Right renal cortex interstitium (tissue), 3 donors: ENCODE data around the gene ISX. TPM values are rescaled to one million over a fixed set of nuclear protein-coding genes. Genes with fewer than 3 reads are reported as not detected.

Experiments
- DNase-seq, 3 donors: peaks; one replicate each; pipeline ENCODE4 v3.0.0-alpha.2; 2013; ENCODE audit warnings: low read depth in 3 of 3, low spot score in 2 of 3
- polyA plus RNA-seq, 3 donors: library from polyadenylated mRNA; unstranded; fragments of 120-200 nt; gene quantifications; one replicate each; pipeline ENCODE4 v1.2.1, GENCODE V29; 2013; ENCODE audit not compliant: insufficient read length in 3 of 3

Gene ISX
- polyA plus RNA-seq, 3 donors, result 0.18 to 0.33 (median 0.31) TPM

DNA sequence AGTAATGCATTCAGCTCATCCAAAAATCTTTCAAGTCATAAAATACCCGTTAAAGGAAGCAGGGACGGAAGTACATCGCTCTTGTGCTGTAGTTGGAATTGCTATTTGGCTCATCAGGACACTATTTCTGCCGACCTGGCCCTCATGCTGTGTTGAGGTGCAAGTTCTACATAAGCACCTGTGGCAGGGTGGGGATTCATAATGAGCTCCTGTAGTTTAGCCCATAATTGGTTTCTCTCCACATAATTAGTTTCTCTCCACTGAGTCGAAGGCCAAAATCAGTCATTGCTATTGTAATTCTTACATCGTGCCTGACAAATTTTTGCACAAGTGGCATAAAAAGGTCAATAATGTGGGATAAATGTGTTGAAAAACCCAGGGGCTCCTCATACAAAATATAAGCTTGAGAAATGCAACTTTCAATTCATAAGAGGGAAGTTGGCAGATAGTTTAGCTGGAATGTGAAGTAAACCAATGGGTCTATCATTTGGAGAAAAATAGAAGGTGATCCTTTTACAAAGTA lies 14.9 kb upstream of the ISX start:
- DNase-seq, result no peak

DNA sequence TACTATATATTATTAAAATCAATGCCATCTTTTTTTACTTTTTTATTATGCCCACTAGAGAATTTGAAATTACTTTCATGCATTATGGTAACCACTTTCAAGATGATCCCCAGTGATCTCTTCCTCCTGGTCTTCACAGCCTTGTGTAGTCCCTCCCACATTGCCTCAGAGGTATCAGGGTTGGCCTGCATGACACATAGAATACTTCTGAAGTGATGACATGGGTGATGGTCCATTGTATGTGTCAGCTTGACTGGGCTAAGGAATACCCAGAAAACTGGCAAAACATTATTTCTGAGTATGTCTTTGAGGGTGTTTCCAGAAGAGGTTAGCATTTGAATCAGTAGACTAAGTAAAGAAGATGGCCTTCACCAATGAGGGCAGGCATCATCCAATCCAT lies 14.2 kb upstream of the ISX start:
- no peak for DNase-seq

DNA sequence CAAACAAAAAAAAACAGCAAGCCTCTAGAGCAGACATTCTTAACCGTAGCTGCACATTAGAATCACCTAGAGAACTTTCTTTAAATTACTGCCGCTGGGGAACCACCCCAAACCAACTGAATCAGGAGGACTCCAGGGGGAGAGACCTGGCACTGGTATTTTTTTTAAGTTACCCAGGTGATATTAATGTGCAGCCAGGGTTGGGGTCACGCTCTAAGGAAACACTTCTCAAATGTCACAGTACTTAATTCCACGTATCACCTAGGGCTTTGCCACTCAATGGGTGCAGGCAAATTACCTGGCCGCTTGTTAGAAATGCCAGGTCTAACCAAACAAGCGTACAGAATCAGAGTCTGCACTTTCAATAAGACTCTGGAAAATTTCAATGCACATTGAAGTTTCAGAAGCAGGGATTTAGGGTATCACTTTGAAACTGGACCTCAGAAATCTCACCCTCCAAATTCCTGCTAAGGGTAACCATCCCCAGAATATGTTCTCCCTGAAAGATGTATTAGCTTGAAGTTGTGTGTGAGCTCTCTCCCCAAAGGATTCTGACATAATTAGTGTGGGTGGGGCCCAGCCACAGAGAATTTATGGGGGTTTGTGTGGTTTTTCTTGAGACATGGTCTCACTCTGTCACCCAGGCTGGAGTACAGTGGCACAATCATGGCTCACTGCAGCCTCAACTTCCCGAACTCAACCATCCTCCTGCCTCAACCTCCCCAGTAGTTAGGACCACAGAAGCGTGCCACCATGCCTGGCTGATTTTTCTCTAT lies 12.7 kb upstream of the ISX start:
- DNase-seq, result no peak

DNA sequence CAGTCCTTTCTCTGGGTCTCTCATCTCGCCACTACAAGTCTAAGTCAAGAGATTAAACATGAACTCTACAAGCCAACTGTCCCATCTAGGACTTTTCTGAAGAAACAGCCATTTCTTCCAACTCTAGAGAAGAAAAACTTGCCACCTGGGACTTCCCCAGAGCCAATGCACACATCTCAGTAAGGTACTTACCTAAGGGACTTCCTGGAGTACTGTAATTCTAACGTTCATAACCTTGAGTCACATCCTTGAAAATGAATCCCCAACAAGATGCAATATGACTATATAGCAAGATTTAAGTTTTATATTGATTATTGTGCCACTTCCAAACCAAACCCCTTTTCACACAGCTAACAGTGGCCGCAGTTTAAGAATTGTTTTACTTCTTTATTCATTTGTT lies 11.9 kb upstream of the ISX start:
- no peak for DNase-seq

DNA sequence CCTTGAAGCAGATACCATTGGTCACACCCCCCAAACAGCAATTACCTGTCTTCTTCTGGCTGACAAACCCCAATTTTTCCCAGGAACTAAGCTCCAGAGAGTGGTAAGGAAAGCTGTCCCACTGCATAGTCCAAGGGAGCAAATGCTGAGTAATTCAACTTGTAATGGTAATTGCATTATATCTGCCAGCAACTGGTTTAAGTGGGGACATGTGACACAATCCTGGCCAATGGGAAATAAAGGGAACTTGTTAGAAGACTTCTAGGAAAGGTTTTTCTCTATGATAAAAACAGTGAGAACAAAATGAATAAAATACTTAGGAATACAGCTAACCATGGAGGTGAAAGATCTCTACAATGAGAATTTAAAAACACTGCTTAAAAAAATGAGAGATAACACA lies 9.5 kb upstream of the ISX start:
- DNase-seq, result no peak

DNA sequence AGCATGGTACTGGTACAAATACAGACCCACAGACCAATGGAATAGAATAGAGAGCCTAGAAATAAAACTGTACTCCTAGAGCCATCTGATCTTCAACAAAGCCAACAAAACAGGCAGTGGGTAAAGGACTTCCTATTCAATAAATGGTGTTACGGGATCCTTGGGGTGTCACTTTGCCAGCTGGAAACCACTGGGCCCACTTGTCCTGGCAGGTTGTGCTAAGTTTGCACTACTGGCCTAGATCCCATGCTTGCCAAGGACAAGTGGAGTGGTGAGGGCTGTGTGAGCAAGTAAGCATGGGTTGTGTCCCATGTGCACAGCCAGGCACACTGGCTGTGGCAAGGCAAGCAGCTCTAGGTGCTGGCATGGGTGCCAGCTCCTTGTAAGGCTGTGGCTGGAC lies 8.8 kb upstream of the ISX start:
- DNase-seq, result no peak

DNA sequence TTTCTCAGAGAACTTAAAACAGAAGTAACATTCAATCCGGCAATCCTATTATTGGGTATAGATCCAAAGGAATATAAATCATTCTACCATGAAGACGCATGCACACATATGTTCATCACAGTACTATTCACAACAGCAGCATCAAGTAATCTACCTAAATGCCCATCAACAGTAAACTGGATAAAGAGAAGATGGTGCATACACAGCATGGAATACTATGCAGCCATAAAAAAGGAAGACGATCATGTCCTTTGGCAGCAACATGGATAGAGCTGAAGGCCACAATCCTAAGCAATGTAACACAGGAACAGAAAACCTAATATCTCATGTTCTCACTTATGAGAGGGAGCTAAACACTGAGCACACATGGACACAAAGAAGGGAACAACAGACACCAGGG lies 6.3 kb upstream of the ISX start:
- no peak for DNase-seq

DNA sequence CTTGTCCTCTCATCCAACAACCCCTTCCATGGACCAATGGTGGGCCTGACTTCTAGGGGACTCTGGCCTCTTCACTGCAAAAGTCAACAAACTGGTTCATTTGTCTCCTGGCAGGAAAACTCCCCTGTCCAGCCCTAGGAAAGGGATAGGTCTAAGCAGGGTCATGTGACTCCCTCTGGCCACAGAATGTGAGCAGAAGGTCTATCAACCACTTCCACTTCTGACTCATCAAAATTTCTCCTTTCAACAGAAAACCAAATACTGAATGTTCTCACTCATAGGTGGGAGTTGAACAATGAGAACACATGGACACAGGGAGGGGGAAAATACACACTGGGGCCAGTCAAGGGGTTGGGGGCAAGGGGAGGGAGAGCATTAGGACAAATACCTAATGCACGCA lies 1.3 kb upstream of the ISX start:
- no peak for DNase-seq

DNA sequence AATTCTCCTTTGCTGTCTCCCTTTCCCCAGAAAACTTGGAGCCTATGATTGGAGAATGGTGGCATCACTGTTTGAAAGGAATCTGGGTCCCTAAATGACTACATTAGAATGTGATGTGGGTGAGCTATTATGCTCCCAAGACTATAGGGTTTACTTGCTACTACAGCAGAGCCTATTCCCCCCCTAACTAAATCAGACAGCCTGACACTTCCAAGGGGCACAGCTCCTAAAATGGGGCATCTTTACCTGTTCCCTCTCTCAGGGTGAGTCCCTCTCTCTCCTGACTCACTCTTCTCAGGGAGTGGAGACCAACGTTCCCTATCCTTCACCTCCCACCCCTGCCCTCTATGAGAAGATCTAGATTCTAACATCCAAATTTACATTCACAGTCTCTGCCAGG lies 775 bp upstream of the ISX start:
- no peak for DNase-seq

DNA sequence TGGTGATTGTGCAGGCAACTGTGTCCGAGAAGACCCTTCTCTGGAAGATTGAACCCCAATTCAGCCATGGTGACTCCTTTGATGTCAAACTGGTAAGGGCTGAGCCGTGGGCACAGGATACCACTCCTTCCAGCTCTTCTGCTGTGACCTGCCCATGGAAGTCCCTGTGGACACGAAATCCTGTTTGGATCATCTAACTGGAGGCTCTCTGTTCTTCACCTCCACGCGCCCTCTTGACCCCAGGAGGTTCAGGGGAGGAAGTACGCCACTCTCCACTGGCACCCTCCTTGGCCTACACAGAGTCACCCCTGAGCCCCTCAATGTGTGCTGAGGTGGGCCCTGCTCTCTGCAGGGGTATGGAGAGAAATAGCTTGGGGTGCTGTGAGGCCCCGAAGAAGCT lies 810 bp downstream of the ISX start:
- no peak for DNase-seq

DNA sequence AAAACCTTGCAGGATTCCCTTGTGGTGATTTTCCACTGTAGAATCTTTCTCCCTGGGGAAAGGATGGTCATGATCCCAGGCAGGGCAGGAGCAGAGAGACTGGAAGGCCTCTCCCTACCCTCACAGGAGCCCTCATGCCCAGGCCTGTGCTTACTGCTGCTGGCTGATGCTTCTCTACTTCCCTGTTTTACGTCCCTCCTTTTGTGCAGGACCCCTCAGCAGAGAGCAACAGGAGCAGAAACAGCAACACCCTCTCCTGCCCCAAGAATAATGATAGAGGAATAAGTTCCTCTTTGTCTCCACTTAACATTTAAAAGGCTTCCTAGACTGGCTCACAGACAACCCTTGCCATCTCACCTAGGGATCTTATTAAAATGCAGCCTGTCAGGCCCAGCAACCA lies 3.6 kb downstream of the ISX start:
- DNase-seq, result no peak

DNA sequence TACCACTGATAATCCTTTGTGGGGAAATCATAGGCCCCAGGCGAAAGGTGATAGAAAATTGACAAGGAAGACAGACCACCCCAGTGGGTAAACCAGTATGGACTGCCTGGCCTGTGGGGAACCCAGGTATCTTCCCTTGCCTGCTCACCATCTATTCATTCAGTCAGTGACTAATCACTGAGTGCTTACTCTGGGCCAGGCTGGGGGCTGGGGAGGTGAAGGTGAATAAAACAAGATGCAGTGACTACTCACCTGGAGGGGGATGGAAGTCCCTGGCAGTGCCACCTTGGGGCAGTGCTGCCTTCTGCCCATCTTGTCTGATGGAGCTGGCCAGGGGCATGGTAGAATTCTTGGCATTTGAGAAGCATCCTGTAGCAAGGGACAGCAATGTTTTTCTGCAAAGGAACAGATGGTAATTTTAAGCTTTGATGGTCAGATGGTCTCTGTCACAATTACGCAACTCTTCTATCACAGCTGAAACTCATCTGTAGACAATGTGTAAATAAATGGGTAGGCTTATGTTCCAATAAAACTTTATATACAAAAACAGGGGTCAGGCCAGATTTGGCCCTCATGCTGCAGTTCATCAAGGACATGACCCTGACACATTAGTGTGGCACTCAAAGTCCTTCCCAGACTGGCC lies 4.6 kb downstream of the ISX start:
- no peak for DNase-seq

DNA sequence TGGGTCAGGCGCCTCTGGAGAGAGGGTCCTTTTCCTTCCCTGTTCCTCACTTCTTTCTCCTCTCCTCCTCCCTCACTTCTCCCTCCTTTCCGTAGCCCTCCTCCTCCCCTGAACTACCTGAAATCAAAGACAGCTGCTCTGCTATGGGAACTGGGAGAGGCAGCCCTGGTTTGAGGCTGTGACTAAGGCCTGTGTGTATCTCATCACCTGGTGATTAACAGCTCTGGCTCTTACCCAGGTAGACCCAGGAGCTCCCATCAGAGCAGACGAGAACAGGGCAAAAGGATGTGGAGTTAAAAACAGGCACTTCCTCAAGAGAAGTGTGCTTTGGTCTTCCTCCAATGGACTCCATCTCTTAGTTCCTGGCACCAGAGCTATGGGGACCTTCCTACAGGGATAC lies 5.8 kb downstream of the ISX start:
- DNase-seq, result no peak

DNA sequence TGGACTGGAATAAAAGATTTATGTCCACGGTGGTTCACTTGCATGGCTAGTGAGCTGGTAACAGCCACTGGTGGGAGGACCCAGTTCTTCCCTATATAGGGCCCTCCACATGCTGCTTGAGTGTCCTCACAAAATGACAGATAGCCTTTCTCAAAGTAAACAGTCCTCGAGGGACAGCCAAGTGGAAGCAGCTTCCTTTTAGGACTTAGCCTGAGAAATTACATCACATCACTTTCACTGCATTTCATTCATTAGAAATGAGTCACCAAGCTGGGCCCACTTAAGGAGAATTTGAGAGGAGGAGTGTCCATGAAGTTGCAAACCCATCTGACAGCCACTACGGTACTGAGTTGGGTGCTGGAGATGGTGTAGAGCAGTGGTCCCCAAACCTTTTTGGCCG lies 7.0 kb downstream of the ISX start:
- no peak for DNase-seq

DNA sequence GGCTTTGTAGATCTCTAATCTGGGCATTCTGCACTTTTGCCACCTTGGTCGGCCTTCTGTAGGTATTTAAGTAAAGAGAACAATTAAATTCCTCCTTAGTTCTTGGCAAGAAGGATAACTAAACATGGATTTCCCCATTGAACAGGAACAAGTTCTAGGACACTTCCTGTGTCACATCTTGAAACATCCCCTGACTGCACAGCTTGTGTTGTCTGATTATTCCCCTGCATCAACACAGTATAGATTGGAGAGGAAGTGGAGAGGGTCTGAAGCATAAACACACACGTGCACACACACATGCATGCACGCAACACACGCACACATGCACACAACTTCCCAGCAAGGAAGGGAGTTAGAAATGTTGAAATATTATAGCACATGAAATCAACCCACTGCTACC lies 8.6 kb downstream of the ISX start:
- no peak for DNase-seq

DNA sequence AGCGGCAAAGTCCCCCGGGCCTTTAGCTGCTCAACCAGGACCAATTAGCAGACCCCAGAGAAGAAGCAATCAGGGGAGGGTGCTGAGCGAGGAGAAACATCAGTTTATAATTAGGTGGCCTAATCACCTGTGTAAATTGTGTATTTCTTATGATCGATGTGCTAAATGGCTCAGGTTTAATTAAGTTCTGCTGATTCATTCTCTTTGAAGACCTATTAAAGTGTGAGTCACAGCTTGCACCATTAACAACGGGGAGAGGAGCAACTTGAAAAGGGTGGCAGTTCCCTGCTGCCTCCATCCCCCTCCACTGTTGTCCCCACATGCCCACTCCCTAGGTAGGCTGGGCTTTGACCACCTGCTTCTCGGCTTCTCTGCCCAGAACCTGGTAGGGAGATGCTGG lies 10.7 kb downstream of the ISX start:
- no peak for DNase-seq

DNA sequence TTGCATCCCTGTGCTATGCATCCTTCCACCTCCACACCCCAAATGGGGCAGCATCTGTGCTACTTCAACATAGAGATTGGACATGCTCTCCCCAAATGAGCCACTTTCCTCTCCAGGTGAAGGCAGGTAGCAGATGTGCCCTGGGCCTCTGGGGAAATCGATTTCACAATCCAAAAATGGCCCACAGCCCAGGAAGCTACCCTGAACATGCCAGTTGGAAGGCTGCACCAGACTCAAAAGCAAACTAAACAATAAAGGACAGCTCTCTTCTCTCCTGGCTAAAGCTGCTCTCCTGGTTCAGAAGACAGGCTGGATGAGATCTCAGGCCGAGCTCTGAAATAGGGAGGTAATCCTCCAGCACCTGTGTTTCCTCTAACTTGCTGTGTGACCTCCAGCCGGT lies 19.7 kb downstream of the ISX start:
- DNase-seq, result no peak

DNA sequence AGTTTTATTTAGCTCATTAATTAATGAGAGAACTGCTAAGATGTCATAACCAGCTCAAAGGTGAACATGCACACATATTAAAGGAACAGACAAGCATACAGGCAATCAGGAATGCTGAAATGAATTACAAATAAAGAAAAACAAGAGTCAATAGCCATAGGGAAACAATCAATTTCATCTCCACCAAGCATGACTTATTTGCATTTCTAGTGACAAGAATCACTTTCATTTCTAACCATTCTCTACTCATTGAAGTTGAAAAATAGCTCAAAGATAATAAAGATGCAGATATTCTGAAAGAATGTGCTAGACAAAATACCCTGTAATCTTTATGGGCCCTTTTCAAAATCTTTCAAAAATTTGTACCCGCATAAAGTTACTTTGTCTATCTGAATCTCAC lies 23.2 kb downstream of the ISX start:
- DNase-seq, result no peak

DNA sequence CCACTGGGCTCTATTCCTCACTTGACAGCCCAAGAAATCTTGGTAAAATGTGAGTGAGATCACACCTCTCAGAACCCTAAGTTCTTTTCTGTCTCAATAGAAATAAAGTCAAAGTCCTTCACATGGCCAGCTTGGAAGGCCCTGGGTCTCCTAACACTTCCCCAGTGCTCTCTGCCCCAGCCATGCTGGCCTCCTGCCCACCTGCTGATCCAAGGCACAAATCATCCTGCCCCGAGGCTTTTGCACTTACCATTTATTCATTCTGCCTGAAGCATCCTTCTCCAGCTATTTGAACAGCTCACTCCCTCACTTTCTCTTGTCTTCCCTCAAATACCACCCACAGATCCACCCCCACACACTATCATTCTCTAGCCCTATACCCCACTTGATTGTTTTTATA lies 26.4 kb downstream of the ISX start:
- no peak for DNase-seq

DNA sequence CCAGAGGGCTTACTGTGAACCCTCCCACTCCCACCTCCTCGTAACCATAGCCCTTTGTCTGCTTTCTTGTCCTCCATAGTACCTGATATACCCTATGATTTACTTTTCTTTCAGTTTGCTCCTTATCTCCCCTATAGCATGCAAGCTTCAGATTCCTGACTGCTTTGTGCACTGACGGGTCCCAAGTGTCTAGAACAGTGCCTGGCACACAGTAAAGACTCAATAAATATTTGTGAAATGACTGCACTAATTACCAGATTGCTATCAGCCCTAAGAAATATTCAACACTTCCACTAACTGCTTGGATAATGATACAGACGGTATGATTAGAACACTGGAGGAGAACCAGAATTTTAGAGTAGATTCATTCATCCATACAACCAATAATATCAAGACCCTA lies 33.0 kb downstream of the ISX start:
- no peak for DNase-seq

DNA sequence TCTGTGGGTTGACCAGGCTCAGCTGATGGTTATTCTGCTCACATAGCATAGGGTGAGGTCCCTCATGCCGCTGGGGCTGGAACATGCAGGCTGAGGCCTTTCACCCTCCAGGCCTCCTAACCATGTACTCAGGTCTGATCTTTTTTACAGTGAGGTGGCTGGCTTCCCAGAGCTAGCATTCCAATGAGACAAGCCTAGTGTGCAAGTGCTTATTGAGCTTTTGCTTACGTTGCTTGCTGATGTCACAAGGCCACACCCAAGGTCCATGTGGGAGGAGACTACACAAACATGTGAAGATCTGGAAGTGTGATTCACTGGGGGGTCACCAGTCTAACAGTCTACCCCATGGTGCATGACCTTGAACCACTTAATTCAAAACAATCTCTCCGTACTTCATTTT lies 33.9 kb downstream of the ISX start:
- DNase-seq, result no peak

DNA sequence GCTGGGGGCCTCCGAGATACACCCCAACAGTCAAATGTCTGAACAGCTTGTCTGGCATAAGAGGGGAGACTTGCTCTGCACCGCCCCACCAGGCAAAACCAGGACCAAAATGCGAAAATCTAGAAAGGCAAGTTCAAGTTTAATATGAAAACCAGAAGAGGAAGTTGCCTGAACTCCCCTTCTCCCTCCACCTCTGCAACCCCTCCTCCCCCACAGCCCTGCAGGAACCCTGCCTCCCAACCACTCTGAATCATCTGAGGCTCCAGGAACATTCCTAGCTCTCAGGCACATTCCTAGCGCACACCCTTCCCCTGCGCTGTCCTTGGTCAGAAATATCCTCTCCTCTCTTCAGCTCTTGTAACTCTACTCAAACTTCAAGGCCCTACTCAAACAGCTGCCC lies 36.7 kb downstream of the ISX start:
- peak in 2 of 3 donors; percentile 27 to 29 for DNase-seq

DNA sequence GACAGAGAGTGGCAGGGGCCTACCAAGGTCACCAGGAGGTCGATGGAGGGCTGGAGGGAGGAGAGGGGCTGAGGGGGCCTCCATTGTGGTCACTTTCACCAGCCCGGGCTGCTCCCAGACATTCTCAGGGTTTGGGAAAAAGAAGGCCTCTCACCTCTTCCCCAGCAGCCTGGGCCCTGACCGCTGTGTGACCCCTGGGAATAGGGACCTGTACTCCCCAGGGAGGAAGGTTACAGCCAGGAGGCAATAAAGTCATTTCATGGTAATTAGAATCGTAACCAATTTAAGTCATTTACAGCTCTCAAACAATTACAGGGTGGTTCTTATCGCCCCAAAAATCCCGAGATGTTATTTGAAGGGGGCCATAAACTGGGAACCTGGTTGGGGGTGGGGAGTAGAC lies 37.8 kb downstream of the ISX start:
- no peak for DNase-seq
